Caco-2 (cell line): ENCODE results near the gene DHX57. TPM values are rescaled to one million over a fixed set of nuclear protein-coding genes. Genes with fewer than 3 reads are reported as not detected.

Experiments
- BruUV-seq: library from RNA; stranded (reverse); fragments of 400-500 nt; replicated peaks from 2 replicates; lab custom pipeline; 2021; lab: Mats Ljungman, UMichigan
- CTCF ChIA-PET: fragments of 300-600 bp; sonication (Branson Sonifier 250); formaldehyde crosslinking; loops from one replicate; lab custom pipeline; 2022; ENCODE audit warnings: antibody characterized with exemption; lab: Charles Lee
- POLR2A ChIA-PET: fragments of 300-600 bp; sonication (Branson Sonifier 250); formaldehyde crosslinking; loops from one replicate; lab custom pipeline; 2022; ENCODE audit warnings: antibody characterized with exemption; lab: Charles Lee
- DNase-seq, 2 experiments: peaks; one replicate each; pipeline versions ENCODE4 v3.0.0 to v3.0.0-alpha.2; 2020 to 2022
- H3K27me3 ChIP-seq: replicated peaks from 2 replicates; pipeline ENCODE4 v1.6.0; 2011; ENCODE audit warnings: low read length; ENCODE audit not compliant: control insufficient read depth, insufficient read depth
- H3K36me3 ChIP-seq: 2 replicates; pipeline ENCODE4 v1.5.1; 2011; ENCODE audit warnings: low read length; ENCODE audit not compliant: control insufficient read depth, insufficient read depth
- H3K4me1 ChIP-seq: fragments of 250-450 bp; sonication (Bioruptor Pico); 2 replicates; pipeline ENCODE4 v1.5.1; 2020; ENCODE audit warnings: mild to moderate bottlenecking
- H3K4me3 ChIP-seq: 2 replicates; pipeline ENCODE4 v1.5.1; 2011; ENCODE audit warnings: low read depth, mild to moderate bottlenecking, control low read depth, low read length
- H3K9me3 ChIP-seq: fragments of 250-450 bp; sonication (Bioruptor Pico); 2 replicates; pipeline ENCODE4 v1.5.1; 2020; ENCODE audit warnings: mild to moderate bottlenecking, moderate library complexity
- H3K27ac Mint-ChIP-seq: one replicate; pipeline ENCODE4 v1.8.0; 2022; ENCODE audit warnings: mixed read lengths; ENCODE audit not compliant: unreplicated experiment
- H3K27me3 Mint-ChIP-seq: one replicate; pipeline ENCODE4 v1.8.0; 2022; ENCODE audit warnings: mixed read lengths; ENCODE audit not compliant: insufficient read depth, unreplicated experiment
- H3K36me3 Mint-ChIP-seq: one replicate; pipeline ENCODE4 v1.8.0; 2022; ENCODE audit warnings: mild to moderate bottlenecking, mixed read lengths; ENCODE audit not compliant: insufficient read depth, unreplicated experiment
- H3K4me1 Mint-ChIP-seq: one replicate; pipeline ENCODE4 v1.8.0; 2022; ENCODE audit warnings: low read depth, mixed read lengths; ENCODE audit not compliant: unreplicated experiment
- H3K4me3 Mint-ChIP-seq: one replicate; pipeline ENCODE4 v1.8.0; 2022; ENCODE audit warnings: mild to moderate bottlenecking, moderate library complexity, mixed read lengths; ENCODE audit not compliant: unreplicated experiment
- H3K9me3 Mint-ChIP-seq: one replicate; pipeline ENCODE4 v1.8.0; 2022; ENCODE audit warnings: mixed read lengths; ENCODE audit not compliant: unreplicated experiment
- intact Hi-C: fragments of 100-400 bp; cut with micrococcal nuclease; formaldehyde crosslinking; loops from one replicate; pipeline ENCODE4 v1.10.0; 2022; ENCODE audit not compliant: unreplicated experiment
- total RNA-seq: library from RNA; stranded (reverse); gene quantifications from 2 replicates; pipeline ENCODE4 v1.2.3, GENCODE V29; 2022
- TF ChIP-seq, protein P1 (sequence below), 2 experiments: fragments of 200-600 bp in 1 of 2; IDR thresholded peaks; 1 replicate in 1 of 2; 2 replicates in 1 of 2; pipeline versions ENCODE4 v1.5.1 to v1.8.0; 2011 to 2022; ENCODE audit warnings: antibody characterized with exemption in 1 of 2, control low read depth in 1 of 2, inconsistent platforms in 1 of 2, low read depth in 1 of 2, low read length in 1 of 2, mild to moderate bottlenecking in 1 of 2, moderate library complexity in 1 of 2; ENCODE audit not compliant: insufficient read depth in 1 of 2, severe bottlenecking in 1 of 2, unreplicated experiment in 1 of 2

The DHX57 gene
- total RNA-seq, 1 experiment from 2014 or later = 20.6 TPM

DNA sequence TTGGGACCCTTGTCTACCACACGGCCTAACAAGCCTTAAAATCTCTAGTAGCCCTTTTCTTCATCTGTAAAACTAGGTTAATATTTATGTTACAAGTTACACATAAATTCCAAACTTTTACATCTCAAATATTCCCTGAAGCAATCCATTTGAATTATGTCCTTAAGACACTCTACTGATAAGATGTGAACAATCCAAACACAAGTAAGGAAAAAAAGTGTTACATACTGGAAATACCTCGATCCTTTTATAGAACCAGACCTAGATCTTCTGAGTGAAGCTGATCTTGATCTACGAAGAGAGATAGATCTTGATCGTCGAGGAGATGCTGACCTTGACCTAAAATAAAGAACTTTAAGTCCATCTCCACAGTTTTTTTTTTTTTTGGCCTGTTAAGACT is 127.9 kb downstream of the DHX57 start:
- CTCF ChIA-PET = interaction anchor here (0.7 kb wide), 1 partner anchor 61 kb away, joined by 4 read pairs; no protein-coding TSS in a partner anchor
- no peaks in the 10 kb centered on the region for H3K27me3 ChIP-seq
- H3K36me3 ChIP-seq = peaks cover 6% of the 10 kb centered on the region
- Mint-ChIP-seq H3K27me3 (peaks cover 3% of the 10 kb centered on the region), H3K4me1 (peaks cover 53% of the 10 kb centered on the region), H3K27ac (no peak overlapping the region), H3K4me3 (peak overlapping the region; percentile 99), H3K9me3 (no peaks in the 10 kb centered on the region), H3K36me3 (peaks cover 91% of the 10 kb centered on the region)
- DNase-seq = no peak
- H3K4me3 ChIP-seq = no peak overlapping the region
- H3K4me1 ChIP-seq = peaks cover 35% of the 10 kb centered on the region
- BruUV-seq = no TSS peak
- TF ChIP-seq, protein P1, sequence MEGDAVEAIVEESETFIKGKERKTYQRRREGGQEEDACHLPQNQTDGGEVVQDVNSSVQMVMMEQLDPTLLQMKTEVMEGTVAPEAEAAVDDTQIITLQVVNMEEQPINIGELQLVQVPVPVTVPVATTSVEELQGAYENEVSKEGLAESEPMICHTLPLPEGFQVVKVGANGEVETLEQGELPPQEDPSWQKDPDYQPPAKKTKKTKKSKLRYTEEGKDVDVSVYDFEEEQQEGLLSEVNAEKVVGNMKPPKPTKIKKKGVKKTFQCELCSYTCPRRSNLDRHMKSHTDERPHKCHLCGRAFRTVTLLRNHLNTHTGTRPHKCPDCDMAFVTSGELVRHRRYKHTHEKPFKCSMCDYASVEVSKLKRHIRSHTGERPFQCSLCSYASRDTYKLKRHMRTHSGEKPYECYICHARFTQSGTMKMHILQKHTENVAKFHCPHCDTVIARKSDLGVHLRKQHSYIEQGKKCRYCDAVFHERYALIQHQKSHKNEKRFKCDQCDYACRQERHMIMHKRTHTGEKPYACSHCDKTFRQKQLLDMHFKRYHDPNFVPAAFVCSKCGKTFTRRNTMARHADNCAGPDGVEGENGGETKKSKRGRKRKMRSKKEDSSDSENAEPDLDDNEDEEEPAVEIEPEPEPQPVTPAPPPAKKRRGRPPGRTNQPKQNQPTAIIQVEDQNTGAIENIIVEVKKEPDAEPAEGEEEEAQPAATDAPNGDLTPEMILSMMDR (IDR thresholded peaks at IDR 0.05; ENCODE audit: insufficient read depth in 1 of 2, low read depth in 1 of 2, low read length in 1 of 2, severe bottlenecking in 1 of 2, unreplicated experiment in 1 of 2) = no peak
- POLR2A ChIA-PET = interaction anchor here (0.7 kb wide), 1 partner anchor 28 kb away, joined by 3 read pairs; no protein-coding TSS in a partner anchor
- intact Hi-C loops = no loop called here
- no peaks in the 10 kb centered on the region for H3K9me3 ChIP-seq

Other genes starting within 250 kb of the DHX57 start
- gene GALM, start 209.8 kb downstream of the DHX57 start, total RNA-seq = 48.5 and 48.7 TPM in 2 replicates
- gene SRSF7, start 124.6 kb downstream of the DHX57 start, total RNA-seq = 224 and 233 TPM in 2 replicates
- gene GEMIN6, start 97.7 kb downstream of the DHX57 start, total RNA-seq = 21.3 and 24.2 TPM in 2 replicates
- 4.8 and 5.5 TPM in 2 replicates for gene MORN2, start within 50 bp of the DHX57 start, total RNA-seq
- 0.26 TPM in 1 of 2 replicates, not detected in the other for gene ARHGEF33, start 13.9 kb upstream of the DHX57 start, total RNA-seq
- 49.7 and 50.1 TPM in 2 replicates for gene SOS1, start 245.1 kb upstream of the DHX57 start, total RNA-seq